Activated CD4-positive, alpha-beta T cell treated with anti-CD3 and anti-CD28 coated beads, Interleukin-2, amount 10 ng/mL, durations not matched to agents 7 days and 5 days (primary cell): ENCODE results near the gene MTFR1L. TPM values are rescaled to one million over a fixed set of nuclear protein-coding genes. Genes with fewer than 3 reads are reported as not detected.

Source experiments
- CTCF ChIA-PET: fragments of 350-600 bp; sonication (Branson Sonifier 250); formaldehyde crosslinking; loops from one replicate; lab custom pipeline; 2021; ENCODE audit warnings: antibody characterized with exemption; lab: Charles Lee
- POLR2A ChIA-PET: fragments of 350-600 bp; sonication (Branson Sonifier 250); formaldehyde crosslinking; loops from one replicate; lab custom pipeline; 2021; ENCODE audit warnings: antibody characterized with exemption; lab: Charles Lee
- DNase-seq: peaks from one replicate; pipeline ENCODE4 v3.0.0-alpha.2; 2020
- H3K27ac Mint-ChIP-seq: one replicate; pipeline ENCODE4 v1.8.0; 2021; ENCODE audit warnings: mild to moderate bottlenecking, moderate library complexity, mixed read lengths
- H3K27me3 Mint-ChIP-seq: one replicate; pipeline ENCODE4 v1.8.0; 2021; ENCODE audit warnings: mixed read lengths
- H3K36me3 Mint-ChIP-seq: one replicate; pipeline ENCODE4 v1.8.0; 2021; ENCODE audit warnings: low read depth, mixed read lengths
- H3K4me1 Mint-ChIP-seq: one replicate; pipeline ENCODE4 v1.8.0; 2021; ENCODE audit warnings: mixed read lengths
- H3K4me3 Mint-ChIP-seq: one replicate; pipeline ENCODE4 v1.8.0; 2021; ENCODE audit warnings: mild to moderate bottlenecking, moderate library complexity, mixed read lengths
- H3K9me3 Mint-ChIP-seq: one replicate; pipeline ENCODE4 v1.8.0; 2021; ENCODE audit warnings: mixed read lengths
- total RNA-seq, 2 experiments: library from RNA; stranded (reverse); gene quantifications; one replicate each; pipeline ENCODE4 v1.2.3, GENCODE V29; 2021

Gene MTFR1L
- total RNA-seq, 2 experiments from 2014 or later, result 38.9 to 42.1 TPM

DNA sequence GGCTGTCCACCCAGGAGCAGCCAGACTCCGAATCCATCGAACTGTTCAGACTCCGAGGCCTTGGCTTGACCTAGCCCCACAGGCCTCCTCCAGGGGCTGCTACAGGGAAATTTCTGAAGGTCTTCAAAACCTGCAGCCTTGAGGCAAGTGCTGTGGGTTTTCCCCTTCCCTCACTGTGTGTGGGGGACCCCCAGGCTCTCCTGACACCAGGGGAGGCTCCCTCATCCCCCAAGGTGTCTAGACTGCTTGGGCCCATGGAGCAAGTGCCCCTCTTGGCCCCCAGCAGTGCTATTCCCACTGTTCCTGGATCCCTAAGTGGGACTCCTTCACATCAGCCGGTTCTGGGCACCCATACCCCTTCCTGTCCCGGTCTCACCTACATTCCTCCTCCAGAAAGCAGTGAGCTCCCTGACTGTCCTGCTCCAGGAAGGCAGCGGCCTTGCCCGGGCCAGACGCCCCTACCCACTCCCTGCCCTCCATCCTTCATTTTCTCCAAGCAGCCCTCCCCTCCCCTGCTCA lies 54.9 kb downstream of the MTFR1L start:
- H3K4me3 Mint-ChIP-seq, result peak overlapping the region; percentile 75
- peak overlapping the region; percentile 36 for H3K27ac Mint-ChIP-seq
- POLR2A ChIA-PET, result no interaction called here
- no peaks in the 10 kb centered on the region for H3K36me3 Mint-ChIP-seq
- DNase-seq, result no peak
- CTCF ChIA-PET, result interaction anchor here (0.6 to 2.0 kb wide), 6 partner anchors 10 to 116 kb away, joined by 3 to 5 read pairs (median 3); no protein-coding TSS in a partner anchor
- no peaks in the 10 kb centered on the region for H3K9me3 Mint-ChIP-seq
- H3K27me3 Mint-ChIP-seq, result peaks cover 20% of the 10 kb centered on the region
- H3K4me1 Mint-ChIP-seq, result peaks cover 8% of the 10 kb centered on the region

DNA sequence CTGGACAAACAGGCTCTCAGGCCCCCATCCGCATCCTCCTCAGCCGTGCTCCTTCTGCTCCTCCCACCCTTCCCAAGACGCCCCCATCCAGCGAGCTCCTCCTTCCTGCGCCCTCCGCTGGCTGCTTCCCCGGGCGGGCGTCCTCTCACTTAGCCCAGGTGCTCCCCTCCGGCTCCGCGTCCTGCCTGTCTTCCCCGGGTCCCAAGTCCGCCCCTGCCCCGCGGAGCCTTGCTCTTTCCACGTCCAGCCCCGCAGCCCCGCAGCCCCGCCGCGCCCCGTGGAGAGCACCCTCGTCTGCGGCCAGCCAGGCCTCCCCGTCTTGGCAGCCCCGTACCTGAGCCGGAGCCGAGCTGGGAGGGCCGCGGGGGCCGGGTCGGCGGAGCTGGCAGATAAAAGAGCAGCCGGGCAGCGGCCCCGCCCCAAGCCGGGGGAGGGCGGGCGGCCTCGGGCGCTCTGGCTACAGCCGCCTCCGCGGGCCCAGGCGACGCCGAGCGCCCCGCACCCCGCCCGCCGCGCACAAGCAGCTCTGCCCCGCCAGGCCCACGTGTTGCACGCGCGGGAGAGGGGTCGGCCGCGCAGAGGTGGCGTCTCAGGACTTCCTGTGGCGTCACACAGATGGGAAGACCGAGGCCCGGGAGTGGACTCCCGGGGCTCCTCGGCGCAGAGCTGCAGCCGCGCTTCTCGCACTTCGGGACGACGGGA lies 55.6 kb downstream of the MTFR1L start, which contains the start of gene PAQR7:
TSS of gene PAQR7 (minus strand) at position 555 of the 702 bp plus-strand sequence. CDS start 11,869 bp downstream, outside the sequence.
- H3K27ac Mint-ChIP-seq, result peak within 1 kb of the TSS; percentile 36
- H3K27me3 Mint-ChIP-seq, result peaks cover 20% of the 10 kb centered on the region
- POLR2A ChIA-PET, result no interaction called here
- H3K36me3 Mint-ChIP-seq, result no peaks in the 10 kb centered on the region
- no peaks in the 10 kb centered on the region for H3K9me3 Mint-ChIP-seq
- peak; percentile 54 for DNase-seq
- CTCF ChIA-PET, result interaction anchor here (0.8 to 2.0 kb wide), 5 partner anchors 9 to 115 kb away, joined by 3 to 5 read pairs (median 3); no protein-coding TSS in a partner anchor
- peak within 1 kb of the TSS; percentile 75 for H3K4me3 Mint-ChIP-seq
- peaks cover 8% of the 10 kb centered on the region for H3K4me1 Mint-ChIP-seq

DNA sequence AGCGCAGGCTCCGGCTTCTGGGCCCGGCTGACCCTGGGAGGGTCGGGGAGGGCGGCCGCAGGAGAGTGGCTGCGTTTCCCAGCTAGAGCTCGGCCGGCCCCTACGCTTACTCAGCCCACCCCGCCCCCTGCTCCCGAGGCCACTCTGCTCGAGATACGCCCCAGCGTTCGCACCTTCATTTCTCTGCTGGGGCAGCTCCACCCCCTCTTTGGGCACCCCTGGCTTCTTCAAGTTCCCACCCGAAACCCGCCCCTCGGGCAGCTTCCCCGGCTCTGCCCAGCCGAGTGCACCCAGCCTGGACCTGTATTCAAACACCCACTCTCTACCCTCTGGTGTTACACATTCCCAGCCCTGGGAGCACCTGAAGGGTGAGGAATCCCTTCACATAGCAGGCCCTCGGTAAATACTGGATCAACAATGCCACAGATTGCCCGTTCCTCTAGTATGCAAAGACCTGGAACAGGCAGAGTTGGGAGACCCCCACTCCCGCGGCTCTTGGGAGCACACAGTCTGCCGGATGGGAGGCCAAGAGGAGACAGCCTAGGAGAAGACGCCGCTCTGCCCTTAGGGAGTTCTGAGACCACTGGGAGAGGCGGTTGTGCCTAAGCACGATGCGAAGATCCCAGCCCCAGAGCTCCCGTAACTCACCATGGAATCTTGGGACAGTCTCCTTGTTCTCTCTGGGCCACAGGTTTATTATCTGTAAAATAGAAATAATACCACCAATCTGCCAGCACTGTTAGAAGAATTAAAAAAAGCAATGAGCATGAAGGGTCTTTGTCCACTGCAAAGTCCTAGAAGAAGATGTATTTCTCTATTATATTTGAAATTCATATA lies 56.3 kb downstream of the MTFR1L start:
- peaks cover 8% of the 10 kb centered on the region for H3K4me1 Mint-ChIP-seq
- CTCF ChIA-PET, result interaction anchor here (1.6 to 2.0 kb wide), 3 partner anchors 14 to 28 kb away, joined by 3 to 5 read pairs (median 4); no protein-coding TSS in a partner anchor

DNA sequence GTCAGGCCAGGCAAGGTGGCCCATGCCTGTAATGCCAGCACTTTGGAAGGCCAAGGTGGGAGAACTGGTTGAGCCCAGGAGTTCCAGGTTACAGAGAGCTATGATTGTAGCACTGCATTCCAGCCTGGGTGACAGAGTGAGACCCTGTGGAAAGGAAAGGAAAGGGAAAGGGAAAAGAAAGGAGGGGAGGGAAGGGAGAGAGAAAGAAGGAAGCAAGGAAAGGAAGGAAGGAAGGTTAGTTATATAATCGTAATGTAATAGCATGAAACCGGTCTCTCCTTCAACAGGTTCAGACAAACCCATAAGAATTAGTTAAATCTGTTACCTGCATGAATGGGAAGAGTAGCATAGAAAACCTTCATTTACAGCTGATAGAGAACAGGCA lies 56.9 kb downstream of the MTFR1L start:
- Mint-ChIP-seq H3K36me3 (no peaks in the 10 kb centered on the region), H3K4me1 (peaks cover 8% of the 10 kb centered on the region), H3K9me3 (no peaks in the 10 kb centered on the region), H3K27ac (no peak overlapping the region), H3K27me3 (peaks cover 20% of the 10 kb centered on the region), H3K4me3 (no peak overlapping the region)
- ChIA-PET POLR2A (interaction anchor here (0.6 kb wide), 1 partner anchor 293 kb away, joined by 6 read pairs; no protein-coding TSS in a partner anchor), CTCF (no interaction called here)
- no peak for DNase-seq

More for the DNA sequence above, 56.3 kb downstream of the MTFR1L start:
- Mint-ChIP-seq H3K36me3 (no peaks in the 10 kb centered on the region), H3K27ac (no peak overlapping the region), H3K27me3 (peaks cover 20% of the 10 kb centered on the region), H3K9me3 (no peaks in the 10 kb centered on the region), H3K4me3 (peak overlapping the region; percentile 68)
- POLR2A ChIA-PET, result interaction anchor here (0.6 kb wide), 1 partner anchor 293 kb away, joined by 6 read pairs; no protein-coding TSS in a partner anchor
- no peak for DNase-seq

DNA sequence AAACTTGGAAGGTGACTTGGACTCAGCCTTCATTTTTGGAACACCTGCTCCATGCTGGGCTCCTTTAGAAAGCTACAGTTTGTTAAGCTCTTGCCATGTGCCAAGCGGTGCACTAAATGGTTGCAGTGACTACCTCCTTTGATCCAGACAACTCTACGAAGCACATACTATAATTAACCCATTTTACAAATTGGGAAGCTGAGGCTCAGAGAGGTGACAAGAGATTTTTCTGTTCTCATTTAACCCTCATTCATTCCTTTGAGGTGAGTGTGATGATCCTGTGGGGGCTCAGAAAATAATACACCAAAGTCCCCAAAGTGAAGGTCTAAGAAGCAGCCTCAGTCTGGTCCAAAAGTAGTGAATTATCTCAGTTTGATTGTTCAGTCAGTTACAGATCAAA lies 57.4 kb downstream of the MTFR1L start:
- ChIA-PET POLR2A (no interaction called here), CTCF (interaction anchor here (1.0 kb wide), 1 partner anchor 9 kb away, joined by 3 read pairs; no protein-coding TSS in a partner anchor)
- Mint-ChIP-seq H3K4me3 (no peak overlapping the region), H3K36me3 (no peaks in the 10 kb centered on the region), H3K4me1 (peaks cover 8% of the 10 kb centered on the region), H3K27ac (no peak overlapping the region), H3K9me3 (no peaks in the 10 kb centered on the region), H3K27me3 (peaks cover 20% of the 10 kb centered on the region)
- DNase-seq, result no peak

DNA sequence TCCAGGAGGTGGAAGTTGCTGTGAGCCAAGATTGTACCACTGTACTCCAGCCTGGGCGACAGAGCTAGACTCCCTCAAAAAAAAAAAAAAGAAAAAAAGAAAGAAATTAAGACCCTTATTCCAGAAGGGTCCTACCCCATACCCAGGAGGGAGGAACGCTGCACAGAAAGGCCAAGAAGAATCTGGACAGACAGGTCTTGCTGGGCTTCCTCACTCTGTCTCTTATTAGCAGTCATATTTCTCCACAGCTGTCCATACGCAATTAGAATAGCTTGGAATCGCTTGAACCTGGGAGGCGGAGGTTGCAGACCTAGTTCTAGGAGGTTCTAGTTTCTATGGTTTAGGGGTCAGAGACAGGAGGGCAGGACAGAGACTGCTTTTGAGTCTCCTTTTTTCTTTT lies 58.9 kb downstream of the MTFR1L start:
- Mint-ChIP-seq H3K27me3 (peaks cover 20% of the 10 kb centered on the region), H3K9me3 (no peaks in the 10 kb centered on the region), H3K4me1 (peaks cover 8% of the 10 kb centered on the region), H3K4me3 (no peak overlapping the region), H3K36me3 (no peaks in the 10 kb centered on the region), H3K27ac (no peak overlapping the region)
- no peak for DNase-seq
- ChIA-PET CTCF (interaction anchor here (1.2 to 4.8 kb wide), 2 partner anchors 17 to 66 kb away, joined by 3 to 19 read pairs; no protein-coding TSS in a partner anchor), POLR2A (no interaction called here)

DNA sequence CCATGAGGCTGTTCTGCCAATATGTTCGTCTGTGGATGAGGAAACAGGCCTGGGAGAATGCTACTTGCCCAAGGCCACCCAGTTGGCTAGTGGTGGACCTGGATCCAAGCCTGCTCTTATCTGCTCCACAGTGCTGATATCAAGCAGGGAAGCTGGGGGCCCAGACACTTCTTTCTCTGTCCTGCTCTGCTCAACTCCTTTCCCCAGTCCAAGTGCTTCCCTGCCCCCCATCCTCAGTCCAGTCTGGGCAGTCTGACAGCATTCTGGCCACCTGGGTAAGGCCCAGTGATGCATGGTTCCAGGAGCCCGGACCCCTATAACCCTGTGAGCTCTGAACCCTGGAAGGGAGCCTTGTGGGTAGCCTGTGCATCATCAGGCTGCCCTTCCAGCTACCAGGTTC lies 59.9 kb downstream of the MTFR1L start:
- Mint-ChIP-seq H3K4me3 (no peak overlapping the region), H3K27ac (no peak overlapping the region), H3K36me3 (no peaks in the 10 kb centered on the region), H3K9me3 (no peaks in the 10 kb centered on the region), H3K27me3 (peaks cover 20% of the 10 kb centered on the region), H3K4me1 (peaks cover 8% of the 10 kb centered on the region)
- POLR2A ChIA-PET, result no interaction called here
- no peak for DNase-seq
- CTCF ChIA-PET, result interaction anchor here (0.6 to 4.8 kb wide), 2 partner anchors 16 to 197 kb away, joined by 3 to 19 read pairs; no protein-coding TSS in a partner anchor

DNA sequence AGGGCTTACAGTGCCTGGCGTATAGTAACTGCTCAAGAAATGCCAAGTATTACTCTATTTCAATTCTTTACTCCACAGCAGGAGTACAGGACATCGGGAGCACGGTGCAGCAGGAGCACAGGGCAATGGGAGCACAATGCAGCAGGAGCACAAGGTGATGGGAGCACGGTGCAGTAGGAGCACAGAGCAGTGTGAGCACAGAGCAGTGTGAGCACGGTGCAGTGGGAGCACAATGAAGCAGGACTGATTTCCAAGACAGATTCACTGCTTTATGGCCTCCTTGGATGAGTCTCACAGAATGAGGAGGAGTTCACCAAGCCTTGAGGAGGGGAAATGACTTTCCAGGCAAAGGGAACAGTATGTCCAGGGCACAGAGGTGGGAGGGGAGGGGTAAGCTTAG lies 60.8 kb downstream of the MTFR1L start:
- Mint-ChIP-seq H3K27ac (no peak overlapping the region), H3K36me3 (no peaks in the 10 kb centered on the region), H3K4me3 (no peak overlapping the region), H3K9me3 (no peaks in the 10 kb centered on the region), H3K4me1 (peaks cover 2% of the 10 kb centered on the region), H3K27me3 (peaks cover 15% of the 10 kb centered on the region)
- ChIA-PET CTCF (interaction anchor here (0.6 to 4.8 kb wide), 2 partner anchors 15 to 198 kb away, joined by 3 to 19 read pairs; no protein-coding TSS in a partner anchor), POLR2A (no interaction called here)
- DNase-seq, result no peak

DNA sequence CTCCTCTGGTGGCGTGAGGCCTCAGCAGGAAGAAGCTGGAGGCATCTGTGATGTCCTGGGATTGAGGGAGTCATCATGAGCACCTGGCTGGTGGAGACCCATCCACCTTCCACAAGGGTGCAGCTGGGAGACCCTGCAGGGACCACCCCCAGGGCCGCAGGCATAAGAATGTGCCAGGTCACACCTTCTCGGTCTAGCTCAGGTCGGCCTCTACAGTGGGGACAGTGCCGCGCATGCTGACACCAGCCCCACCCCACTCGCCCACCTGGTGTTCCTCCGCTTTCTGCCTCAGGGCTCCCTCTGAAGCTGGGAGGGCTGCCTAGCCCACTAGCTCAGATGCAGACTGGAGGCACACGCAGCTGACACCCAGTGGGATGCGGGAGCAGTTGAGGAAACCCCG lies 61.5 kb downstream of the MTFR1L start:
- no peak for DNase-seq
- Mint-ChIP-seq H3K36me3 (no peaks in the 10 kb centered on the region), H3K4me1 (no peaks in the 10 kb centered on the region), H3K4me3 (no peak overlapping the region), H3K27me3 (peaks cover 10% of the 10 kb centered on the region), H3K27ac (no peak overlapping the region), H3K9me3 (no peaks in the 10 kb centered on the region)
- CTCF ChIA-PET, result interaction anchor here (0.9 to 4.8 kb wide), 3 partner anchors 15 to 238 kb away, joined by 3 to 19 read pairs (median 4); no protein-coding TSS in a partner anchor
- POLR2A ChIA-PET, result no interaction called here

Other genes with a start within 250 kb of the MTFR1L start
- gene MAN1C1, start 203.2 kb upstream of the MTFR1L start, total RNA-seq, result 10 to 100 TPM; 28.9 to 31.1 TPM
- gene SELENON, start 19.8 kb upstream of the MTFR1L start, total RNA-seq, result 10 to 100 TPM; 13.7 to 14.4 TPM
- 1 to 10 TPM; 6.7 to 8.1 TPM for gene AUNIP, start 39.5 kb downstream of the MTFR1L start, total RNA-seq
- under 1 TPM; 0.52 to 0.87 TPM for gene PAQR7, start 55.8 kb downstream of the MTFR1L start, total RNA-seq
- 1,000 to 10,000 TPM in 1 of 2 experiments, 100 to 1,000 TPM in 1; 800 to 1,022 TPM for gene STMN1, start 86.5 kb downstream of the MTFR1L start, total RNA-seq
- 10 to 100 TPM; 10.1 to 11.9 TPM for gene PAFAH2, start 178.1 kb downstream of the MTFR1L start, total RNA-seq
- gene EXTL1, start 201.8 kb downstream of the MTFR1L start, total RNA-seq, result not detected
- not detected for gene SLC30A2, start 226.2 kb downstream of the MTFR1L start, total RNA-seq
- under 1 TPM; 0.10 TPM for gene TRIM63, start 247.7 kb downstream of the MTFR1L start, total RNA-seq